GM12874 (cell line): ENCODE results near the gene PRUNE1.

ENCODE experiments used
- TF ChIP-seq, protein P1 (sequence below): IDR thresholded peaks from 2 replicates; pipeline ENCODE4 v1.5.1; 2011; ENCODE audit warnings: low read depth, mild to moderate bottlenecking, control low read depth, low read length, moderate library complexity; ENCODE audit not compliant: insufficient read depth

The PRUNE1 gene

DNA sequence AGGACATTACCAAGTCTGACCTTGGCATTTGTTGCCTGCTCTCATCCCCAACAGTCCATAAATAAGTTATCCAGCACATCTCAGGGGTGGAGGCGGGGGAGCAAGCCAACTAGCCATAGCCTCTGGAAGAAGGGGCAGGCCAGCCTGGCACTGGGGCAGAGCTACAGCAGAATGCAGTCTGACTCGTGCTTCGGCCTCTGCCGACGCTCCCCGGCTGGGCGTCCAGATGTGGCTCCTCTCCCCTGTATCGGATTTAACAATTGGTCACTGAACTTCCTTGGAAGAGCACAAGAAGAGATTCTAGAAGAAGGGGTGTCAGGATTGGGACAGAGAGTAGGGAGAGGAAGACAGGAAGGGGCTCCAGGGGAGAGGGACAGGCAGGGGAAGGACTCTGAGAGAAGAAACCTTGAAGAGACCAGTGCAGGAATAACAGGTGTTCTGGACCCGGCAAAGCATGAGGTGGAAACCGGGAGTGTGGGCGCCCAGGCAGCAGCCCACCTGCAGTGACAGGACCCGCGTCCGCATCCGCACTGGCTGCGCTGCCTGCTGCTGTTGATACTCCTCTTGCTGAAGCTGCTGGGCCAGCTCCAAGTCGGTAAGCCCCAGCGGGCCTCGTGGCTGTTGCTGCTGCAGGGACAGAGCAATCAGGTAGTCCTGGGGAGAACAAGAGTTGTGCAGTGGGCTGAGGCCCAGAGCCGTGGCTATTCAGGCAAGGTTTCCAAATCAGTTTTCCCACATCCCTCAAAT lies 10.9 kb upstream of the PRUNE1 start:
- TF ChIP-seq, protein P1, sequence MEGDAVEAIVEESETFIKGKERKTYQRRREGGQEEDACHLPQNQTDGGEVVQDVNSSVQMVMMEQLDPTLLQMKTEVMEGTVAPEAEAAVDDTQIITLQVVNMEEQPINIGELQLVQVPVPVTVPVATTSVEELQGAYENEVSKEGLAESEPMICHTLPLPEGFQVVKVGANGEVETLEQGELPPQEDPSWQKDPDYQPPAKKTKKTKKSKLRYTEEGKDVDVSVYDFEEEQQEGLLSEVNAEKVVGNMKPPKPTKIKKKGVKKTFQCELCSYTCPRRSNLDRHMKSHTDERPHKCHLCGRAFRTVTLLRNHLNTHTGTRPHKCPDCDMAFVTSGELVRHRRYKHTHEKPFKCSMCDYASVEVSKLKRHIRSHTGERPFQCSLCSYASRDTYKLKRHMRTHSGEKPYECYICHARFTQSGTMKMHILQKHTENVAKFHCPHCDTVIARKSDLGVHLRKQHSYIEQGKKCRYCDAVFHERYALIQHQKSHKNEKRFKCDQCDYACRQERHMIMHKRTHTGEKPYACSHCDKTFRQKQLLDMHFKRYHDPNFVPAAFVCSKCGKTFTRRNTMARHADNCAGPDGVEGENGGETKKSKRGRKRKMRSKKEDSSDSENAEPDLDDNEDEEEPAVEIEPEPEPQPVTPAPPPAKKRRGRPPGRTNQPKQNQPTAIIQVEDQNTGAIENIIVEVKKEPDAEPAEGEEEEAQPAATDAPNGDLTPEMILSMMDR, result no peak

DNA sequence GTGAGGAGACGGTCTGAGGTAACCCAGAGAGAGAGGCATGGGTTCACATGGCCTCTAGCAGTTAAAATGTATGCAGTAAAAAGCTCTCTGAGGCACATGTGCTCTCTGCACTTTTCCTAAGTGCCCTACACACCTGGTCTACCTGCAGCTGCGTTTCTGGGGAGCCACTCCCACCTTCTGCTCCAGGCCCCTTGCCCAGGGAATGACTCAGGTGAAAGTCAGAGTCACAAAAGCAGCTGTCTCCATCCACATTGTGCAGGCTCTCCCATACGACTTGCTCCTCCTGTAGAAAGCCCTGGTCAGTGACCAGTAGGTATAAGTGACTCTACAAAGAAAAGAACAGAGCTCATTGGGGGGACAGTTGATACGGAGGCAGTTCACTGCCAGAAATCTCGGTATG lies 10.3 kb upstream of the PRUNE1 start:
- TF ChIP-seq, protein P1, result no peak

DNA sequence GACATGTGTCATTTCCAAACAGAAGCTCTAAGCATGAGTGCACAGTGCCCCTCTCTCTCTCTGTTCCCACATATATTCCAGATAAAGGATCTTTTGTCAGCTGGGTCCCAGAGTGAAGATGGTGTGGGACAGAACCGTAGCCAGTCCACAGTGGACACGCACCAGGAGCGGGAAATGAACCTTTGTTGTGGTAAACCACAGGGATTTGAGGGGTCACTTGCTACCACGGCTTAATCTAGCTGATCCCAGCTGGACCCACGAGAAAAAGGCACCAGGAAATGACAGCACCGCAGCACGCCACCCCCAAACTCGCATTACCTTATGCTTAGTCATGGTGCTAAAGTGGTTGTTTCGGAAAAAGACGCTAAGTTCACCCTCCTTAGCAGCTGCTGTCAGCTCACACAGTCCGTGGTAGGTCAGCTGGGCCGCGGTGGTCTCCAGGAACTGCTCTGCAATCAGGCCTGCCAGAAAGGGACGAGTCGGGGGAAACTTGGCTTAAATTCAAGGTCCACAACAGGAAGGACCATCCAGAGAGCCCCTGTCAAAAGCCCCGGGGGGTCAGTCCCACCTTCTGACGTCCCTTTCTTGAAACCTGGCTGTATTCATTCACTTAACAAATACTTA lies 9.1 kb upstream of the PRUNE1 start:
- TF ChIP-seq, protein P1, result no peak

DNA sequence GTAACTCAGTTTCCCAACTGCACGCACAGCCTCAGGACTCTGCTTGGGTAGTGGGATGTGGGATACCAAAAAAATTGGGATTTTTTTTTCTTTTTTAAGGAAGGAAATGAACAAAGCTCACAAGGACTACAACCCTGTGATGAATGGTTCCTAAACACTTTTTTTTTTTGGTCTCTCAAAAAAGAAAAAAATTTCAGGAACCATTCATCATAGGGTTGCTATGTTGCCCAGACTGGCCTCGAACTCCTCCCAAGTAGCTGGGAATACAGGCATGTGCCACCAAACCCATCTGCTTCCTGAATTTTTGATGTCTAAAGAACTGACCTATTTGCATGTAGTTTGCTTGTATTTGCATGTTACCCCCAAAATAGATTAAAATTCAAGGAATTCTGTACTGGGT lies 8.3 kb upstream of the PRUNE1 start:
- TF ChIP-seq, protein P1, result no peak

DNA sequence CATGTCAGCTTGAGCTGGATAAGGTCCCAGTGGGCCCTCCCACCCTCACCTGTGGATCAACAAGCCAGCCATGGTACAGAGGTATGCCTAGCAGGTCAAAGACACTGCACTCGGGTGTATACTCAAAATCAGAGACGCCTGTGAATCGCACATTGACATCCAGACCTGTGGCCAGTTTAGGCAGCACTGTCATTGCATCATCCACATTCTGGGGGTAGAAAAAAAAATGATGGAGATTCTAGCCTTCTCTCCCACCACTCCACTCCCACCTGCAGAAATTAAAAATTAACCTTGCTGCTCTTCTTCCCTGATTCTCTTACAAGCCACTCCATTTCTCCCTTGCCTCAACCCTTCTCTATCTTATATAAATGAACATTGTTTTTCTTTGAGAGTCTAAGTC lies 7.8 kb upstream of the PRUNE1 start:
- TF ChIP-seq, protein P1, result no peak

DNA sequence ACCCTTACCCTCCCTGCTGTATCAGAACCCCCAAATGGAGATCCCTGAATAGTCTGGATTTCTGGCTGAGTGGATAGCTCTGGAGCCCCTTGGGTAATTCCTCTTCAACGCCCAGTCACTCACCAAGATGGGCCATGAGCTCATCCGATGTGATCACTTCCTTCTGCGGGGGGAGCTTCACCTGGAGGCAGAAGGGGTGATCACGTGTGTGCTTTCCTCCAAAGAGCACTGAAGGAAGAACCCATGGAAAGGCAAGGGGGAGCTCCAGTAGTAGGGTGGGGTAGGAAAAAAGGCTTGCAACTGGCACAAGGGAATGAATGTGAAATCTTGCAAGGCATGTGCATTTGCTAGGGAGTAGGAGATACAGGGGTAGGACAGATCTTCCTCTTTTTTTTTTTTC lies 6.6 kb upstream of the PRUNE1 start:
- TF ChIP-seq, protein P1, result no peak

DNA sequence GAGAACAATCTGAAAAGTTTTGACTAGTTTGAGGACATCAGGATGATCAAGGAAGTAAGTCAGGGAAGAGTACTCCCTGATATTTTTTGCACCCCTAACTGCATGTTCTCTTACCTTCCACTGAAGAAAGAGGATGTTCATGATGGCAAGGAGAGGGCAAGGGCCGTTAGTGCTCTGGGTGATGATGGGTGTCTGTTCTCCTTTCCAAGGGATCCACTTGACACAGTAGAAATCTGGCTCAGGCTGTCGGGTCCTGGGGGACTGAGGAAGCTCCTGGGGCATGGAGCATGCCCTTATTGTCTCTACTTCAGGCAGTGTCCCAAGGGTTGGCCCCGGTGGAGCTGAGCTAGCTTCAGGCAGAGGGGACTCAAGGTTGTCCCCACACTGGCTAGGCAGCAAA lies 6.2 kb upstream of the PRUNE1 start:
- TF ChIP-seq, protein P1, result no peak
